NCI-H128 (cell line): ENCODE data around the gene RBM33.
A peak's percentile ranks its signal among the peaks of the same experiment; 100 is the strongest.

Source experiments
- DNase-seq: peaks from one replicate; lab custom pipeline; 2025; ENCODE audit not compliant: unreplicated experiment; lab: John Stamatoyannopoulos, UW

RBM33 gene

DNA sequence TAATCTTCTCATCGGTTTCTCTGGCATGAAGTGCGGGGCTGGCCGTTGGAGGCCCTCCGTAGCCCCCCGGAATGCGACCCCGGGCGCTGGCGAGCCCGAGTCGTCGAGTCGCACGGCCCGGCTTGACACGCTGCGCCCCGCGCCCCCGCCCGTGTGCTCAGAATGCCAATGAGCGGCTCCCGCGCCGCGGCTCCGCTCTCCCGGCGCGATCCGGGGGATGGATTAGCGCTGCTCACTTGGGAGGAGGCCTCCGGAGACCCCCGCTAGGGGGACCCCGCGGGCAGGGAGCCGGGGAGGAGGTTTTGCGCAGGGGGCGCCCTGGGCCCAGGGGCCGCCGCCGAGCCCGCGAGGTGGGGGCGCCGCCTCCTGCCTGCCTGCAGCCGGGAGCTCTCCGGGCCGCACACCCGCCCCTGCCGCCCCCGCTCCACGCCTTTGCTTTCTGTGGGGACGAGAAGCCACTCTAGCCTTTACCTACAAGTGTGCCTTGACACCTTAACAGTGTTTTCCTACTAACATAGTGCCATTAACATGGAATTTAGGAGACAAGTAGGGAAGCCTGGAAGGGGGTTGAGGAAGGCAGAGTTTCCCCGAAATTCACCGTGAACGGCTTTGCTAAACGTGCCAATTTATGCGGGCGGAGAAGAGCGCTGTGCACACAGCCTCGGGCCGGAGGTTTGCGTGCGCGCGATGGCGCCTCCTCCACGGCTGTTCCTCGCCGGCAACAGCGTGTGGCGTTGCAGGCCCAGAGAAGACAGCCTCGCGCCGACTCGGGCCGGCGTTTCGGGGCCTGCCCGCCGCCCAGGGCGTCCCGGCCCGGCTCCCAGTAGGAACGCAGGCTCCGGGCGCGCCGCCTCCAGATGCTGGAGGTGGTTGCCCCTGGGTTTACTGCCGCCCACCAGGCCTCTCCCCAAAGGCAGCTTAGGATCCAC is 160.7 kb downstream of the RBM33 start:
- peak; percentile 34 for DNase-seq

- DNase-seq = no peak
Measured at GRCh38 chr7:155805826-155806095, 161.3 kb downstream of the RBM33 start.

DNA sequence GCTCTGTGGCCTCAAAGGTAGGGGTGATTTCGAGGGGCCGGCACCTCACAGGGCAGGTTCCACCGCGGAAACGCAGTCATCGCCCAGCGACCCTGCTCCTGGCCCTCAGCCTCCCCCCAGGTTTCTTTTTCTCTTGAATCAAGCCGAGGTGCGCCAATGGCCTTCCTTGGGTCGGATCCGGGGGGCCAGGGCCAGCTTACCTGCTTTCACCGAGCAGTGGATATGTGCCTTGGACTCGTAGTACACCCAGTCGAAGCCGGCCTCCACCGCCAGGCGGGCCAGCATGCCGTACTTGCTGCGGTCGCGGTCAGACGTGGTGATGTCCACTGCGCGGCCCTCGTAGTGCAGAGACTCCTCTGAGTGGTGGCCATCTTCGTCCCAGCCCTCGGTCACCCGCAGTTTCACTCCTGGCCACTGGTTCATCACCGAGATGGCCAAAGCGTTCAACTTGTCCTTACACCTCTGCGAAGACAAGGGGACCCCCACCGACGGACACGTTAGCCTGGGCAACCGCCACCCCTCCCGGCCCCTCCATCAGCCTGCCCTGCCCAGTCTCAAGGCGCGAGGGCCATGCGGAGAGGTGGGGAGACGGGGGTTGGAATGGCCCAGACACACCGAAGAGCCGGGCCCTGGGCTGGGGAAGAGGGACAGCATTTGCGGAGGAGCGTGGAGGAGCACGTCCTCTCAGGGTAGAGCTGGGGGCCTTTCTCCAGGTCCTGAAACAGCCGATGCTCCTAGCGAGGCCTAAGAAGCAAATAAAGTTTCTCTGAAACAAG is 161.8 kb downstream of the RBM33 start:
- DNase-seq = no peak

DNA sequence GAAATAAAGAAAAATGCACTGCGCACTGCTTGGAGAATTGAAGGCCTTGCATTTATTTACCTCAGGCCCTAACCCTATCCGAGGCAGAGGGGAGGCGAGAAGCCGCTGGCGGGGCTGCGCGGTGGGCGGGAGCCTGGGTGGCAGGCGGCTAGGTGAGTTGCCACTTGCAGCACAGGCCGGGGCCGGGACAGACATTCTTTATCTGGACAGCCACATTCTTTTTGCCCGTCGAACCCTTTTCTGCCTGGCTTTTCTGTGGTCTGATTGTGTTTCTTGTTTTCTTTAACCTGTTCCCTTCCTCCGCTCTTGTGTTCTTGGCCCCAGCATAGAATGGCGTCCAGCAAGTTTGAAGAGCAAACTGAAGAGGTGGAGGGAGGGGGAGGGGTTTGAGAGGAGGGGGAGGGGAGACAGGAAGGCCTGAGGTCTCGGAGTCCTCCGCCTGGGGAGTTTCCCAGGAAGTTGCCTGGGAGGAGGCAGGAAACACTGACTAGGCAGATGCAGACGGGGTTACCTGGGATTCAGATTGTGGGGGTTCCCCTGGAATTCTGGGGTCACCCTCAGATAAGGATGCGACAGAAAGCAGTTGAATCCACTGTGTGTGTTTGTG is 162.7 kb downstream of the RBM33 start:
- no peak for DNase-seq

DNA sequence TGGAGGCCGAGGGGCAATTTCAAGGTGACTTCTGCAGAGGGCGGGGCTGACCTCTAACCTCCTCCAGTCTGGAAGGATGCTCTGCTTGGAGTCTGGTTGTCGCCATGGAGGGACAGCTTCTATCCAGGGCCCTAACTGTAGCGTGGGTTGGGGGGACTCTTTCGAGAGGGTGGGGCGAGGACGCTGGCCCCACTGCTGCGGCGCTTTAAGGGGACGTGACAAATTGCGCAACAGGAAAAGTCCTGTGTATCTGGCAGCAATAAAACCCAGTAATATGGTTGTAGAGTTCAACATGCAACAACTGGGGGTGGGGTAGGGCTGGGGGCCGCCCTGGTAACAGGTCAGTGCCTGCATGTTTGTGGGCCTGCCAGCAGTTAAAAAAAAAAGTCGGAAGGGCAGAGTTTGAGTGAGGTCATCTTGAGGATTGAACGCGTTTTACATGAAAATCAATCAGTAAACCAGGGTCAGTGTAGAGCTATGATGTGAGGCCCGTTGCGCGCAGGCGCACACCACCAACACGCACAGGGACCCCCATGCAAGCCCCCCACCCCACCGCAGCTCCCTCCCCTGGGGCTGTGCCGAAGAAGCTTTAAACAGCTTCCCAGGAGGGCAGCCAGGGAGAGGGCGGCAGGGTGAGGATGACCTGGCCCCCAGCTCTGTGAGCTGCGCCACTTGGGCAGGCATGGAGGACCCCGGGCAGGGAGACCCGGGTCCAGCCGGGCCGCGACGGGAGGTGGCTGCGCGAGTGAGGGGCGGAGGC is 163.5 kb downstream of the RBM33 start:
- no peak for DNase-seq

DNA sequence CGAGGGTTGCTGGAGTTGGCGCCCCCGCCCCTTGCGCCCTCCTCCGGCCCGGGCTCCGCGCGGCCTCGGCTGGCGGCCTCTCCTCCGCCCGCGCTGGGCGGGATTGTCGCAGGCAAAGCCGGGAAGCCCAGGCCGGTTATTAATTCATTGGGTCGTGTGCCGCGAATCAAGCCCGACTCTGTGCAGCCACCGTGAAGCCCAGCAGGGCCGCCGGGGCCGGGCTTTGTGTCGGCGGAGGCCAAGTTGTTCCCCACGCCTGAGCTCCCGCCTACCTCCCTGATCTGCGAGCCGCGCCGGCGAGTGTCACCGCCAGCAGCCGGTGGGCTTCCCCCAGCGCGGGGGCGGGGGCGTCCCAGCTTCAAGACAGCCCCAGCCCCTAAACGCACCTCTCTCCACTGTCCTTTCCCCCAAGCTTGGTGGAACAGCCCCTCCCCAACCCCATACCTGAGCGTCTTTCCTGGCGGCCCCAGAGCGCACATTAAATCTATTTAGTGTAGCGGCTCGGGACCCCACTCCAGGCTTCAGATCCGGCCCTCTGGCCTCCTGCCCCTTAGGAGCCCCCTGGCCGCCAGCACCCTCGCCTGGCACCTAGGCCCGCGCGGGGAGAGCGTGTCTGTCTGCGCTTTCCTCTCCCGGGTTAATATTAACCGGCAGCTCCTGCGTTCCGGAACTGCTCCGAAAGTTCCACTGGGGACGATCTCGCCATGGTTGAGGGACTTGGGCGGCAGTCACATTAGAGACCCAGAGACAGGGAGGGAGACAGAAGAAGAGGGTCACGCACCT is 164.3 kb downstream of the RBM33 start:
- no peak for DNase-seq

- DNase-seq = no peak
Measured at GRCh38 chr7:155809332-155809946, 165.0 kb downstream of the RBM33 start.

DNA sequence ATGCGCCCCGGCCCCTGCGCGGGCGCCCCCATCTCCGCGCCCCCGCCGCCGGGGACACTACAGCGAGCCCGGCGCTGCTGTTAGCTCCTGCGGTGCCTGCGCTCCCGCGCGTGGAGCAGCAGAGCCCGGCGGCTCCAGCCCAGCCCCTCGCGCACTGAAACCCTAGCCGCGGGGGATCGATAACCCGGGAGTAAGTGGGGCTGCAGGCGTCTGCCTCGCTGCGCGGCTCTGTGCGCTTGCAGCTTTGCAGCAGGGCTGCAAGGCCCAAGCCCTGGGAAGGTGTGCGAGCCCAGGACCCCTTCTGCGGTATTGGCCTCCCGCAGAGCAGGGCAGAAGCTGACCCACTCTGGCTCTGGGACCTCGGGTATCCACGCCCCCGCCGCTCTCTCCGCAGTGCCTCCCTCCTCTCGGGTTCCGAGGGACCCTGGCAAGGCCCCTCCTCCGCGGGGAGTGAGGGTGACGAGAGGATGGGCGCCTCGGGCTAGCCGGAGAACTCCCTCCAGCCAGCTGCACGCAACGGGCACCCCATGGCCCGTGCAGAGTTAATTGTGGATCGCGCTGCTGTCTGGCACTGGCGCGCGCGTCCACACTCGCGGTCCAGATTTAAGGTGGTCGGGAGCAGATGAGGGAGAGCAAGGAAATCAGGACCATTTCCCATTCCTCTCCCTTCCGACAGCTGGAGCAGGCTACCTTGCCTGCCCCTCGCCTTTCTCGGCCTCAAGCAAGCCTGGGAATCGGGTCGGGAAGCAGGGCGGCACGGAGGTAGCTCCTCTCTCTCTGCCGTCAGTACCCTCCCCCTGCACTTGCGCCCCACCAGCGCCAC is 165.7 kb downstream of the RBM33 start:
- no peak for DNase-seq

DNA sequence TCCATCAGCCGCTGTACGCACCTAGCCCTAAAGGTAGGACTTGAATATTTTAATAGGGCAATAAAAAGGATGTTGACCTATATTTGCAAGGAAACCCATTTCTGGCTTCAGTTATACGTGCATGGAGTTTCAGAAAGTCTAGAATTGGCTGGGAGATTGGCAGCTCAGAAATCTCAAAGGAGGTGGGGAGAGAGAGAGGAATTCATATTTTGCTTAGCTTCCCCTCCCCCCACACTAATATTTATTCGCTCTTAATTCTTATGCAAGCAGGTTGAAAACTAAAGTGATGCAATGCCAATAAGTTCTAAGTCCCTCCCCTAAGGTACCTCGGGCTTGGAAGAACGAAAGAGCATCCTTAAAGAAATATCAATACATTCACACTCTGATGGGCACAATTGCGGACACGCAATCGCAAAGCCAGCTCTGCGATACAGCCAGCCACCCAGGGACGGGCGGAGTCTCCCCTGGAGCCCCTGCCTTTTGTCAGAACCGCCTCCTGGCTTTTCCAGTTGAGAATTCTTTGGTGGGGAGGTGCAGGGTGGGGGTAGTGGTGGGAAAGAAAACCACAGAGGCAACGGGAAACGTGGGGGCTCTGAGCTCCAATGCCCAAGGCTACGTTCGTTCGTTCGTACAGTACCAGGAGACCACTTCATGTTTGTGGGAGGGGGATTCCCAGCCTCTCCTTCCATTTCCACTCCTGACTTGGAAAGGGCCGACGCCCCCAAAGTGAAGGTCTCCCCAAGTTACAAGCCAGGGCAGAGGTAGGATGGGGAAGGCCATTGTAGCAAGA is 166.5 kb downstream of the RBM33 start:
- DNase-seq = no peak

DNA sequence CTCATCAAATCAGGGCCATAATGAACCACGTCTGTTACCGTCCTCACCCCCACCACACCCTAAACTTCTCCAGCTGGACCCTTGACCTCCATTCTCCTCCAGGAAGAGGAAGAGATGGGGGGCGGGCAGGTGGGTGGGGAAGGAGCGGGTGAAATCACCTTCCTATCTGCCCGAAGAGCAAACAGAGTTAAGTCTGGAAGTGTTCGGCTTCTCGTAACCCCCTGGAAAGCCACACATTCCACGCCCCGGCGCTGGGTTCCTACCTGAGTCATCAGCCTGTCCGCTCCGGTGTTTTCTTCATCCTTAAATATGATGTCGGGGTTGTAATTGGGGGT is 167.1 kb downstream of the RBM33 start:
- no peak for DNase-seq

DNA sequence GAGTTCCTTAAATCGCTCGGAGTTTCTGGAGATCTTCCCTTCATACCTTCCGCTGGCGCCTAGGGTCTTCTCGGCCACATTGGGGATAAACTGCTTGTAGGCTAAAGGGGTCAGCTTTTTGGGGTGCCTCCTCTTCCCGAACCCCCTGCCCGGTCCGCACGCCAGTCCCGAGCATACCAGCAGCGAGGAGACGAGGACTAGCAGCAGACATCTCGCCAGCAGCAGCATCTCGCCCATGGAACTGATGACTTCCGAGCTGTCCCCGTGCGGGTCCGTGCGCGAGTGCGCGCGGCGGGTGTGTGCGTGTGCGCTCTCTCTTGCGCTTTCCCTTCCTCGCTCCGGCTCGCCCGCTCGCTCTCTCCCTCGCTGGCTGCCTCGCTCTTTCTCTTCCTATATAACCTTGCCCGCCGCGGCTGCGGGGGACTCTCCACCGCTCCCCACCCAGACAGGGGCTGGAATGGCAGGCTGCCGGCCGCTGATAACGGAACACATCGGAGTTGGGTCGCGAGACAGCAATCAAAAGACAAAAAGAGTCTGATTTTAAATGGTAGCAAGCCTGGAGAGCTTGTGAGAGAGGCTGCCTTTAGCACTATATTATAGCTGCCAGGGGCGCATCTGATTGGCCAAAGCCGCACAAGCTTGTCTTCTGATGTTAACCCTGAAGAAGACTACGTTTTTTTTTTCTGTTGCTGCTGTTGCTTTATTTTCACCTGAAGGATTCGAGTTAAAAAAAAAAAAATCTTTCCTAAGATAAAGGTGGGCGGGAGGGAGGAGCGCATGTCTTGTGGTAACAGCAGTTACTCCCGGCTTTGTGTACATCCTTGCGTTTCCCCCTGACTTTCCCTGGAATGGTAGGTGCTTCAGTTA is 167.7 kb downstream of the RBM33 start, which contains the start of gene SHH:
Gene SHH, minus strand, starts transcription at position 569 of the 867 bp plus-strand sequence. Its CDS starts 341 bp downstream, at position 228.
- DNase-seq = no peak

GRCh38 chr7:155813125-155813524 is 168.7 kb downstream of the RBM33 start:
- no peak for DNase-seq

DNA sequence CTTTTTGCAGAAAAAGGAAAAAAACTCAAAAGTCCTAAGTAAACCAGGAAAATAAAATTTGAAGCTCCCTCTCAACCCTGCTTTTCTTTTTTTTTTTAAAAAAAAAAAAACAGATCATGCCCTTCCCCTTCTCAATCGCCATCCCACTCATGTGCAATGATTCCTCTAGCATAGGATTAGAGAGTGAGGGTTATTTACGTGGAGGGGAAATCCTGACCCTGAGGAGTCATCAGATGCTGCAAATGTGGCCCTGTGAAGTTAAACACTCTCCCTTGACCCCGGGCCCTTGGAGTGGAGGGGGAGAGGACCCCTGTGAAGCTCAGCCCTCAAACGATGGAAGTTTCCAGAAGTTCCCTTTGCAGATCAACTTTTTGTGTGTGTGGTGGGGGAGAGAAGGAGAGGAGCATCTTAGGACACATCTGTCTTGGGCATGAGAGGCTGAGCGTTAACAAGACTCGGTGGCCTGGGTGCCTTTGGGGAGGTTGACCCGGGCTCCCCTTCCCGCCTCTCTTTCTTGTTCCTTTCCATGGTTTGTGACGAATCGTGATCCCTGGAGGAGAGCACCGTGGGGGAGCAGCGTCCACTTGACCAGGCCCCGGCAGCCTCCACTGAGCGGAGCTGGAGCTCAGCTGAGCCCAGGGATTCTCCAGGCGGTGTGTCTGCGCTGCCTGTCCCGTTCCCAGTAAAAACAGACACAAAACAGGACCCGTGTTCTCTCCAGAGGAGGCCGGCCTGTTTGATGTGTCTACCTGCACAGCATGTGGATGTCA is 169.3 kb downstream of the RBM33 start:
- no peak for DNase-seq

DNA sequence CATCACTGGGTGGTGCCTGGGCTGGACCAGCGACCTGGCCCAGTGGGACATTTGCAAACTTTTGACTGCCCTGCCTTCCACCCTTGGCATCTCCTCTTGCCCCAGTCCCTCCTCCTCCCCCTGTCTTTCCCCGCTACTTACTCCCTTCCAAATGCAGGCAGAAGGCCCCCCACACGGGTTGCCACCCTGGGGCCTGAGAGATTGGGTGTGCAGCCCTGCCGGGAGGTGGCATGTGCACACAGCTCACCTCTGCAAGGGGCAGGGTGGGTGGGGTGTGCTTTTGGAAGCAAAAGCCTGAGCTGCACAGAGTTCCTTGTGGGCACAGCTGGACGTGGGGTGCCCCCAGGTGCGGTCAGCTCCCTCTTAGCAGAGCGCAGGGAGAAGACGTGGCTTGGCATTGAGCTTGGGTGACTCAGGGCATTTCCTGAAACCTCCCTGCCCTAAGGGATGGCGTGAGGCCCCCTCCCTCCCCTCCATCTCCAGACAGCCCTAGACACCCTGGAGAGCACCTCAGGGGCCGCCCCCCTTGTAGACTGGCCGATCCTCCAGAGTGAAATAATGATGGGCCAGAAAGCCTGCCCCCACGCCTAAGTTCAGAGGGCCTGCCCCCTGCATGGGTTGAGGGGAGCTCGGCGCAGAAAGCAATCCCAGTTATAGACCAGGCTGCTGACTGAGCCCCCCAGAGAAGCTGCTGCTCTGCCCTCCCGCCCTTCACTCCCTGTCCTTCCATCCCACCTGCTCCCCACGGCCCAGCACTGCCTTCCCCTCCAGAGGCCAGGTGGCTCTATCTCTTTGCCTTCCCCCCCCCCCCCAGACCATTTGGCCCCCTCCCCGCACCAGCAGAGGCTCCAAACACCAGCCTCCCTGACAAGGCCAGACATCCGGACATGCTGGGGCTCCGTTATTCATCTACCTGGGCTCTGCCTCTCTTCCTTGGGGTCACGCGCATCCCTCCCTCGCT is 170.1 kb downstream of the RBM33 start:
- no peak for DNase-seq

GRCh38 chr7:155815332-155816191 is 171.1 kb downstream of the RBM33 start:
- DNase-seq = no peak
